ENCODE measurements around the gene DHX29. TPM values are rescaled to one million over a fixed set of nuclear protein-coding genes. Genes with fewer than 3 reads are reported as not detected.

Gene DHX29
- polyA plus RNA-seq, 3 donors: 6.8 to 12.0 (median 9.2) TPM

DNA sequence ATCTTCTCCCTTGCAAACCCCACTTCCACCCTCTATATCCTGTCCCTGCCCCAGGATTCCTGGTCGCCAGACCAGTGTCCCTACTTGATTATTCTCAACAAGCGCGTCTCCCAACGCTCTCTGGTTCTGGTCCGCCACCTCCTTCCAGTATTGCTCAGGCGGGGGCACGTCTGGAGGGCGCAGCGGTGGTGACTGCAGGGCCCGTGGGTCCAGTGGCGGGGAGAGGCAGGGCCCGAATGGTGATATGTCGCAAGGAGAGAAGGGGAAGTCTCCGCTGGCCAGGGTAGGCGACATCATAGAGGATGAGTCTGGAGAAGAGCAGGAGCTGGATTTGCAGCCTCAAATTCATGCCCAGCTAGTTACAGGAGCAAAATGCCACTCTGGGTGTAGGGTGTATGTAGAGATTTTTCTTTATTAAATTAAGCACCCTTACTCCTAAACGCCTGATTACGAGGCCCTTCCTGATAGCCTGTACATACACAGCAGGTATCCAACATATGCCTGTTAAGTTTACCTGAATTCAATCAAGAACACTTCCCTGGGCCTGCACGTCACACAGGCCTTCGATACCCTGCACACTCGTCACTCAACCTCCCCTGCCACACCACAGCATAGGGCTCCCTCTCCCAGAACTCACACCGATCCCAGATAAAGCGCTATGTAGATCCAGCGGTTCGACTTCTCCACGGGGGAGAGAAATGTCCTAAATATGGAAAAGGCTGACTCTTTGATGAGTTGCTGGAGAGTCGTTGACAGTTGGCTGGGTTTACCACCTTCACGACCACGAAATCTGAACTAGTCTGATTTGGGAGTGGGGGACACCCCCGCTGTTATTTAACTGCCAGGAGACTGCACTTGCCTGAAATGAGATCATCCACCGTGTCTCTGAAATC is 85.2 kb downstream of the DHX29 start:
- WGBS, 3 donors: 14 to 46% (median 20%) methylated on average over 30 of the region's 30 CpGs
- H3K27ac ChIP-seq (ENCODE audit: low read depth, low read length): no peak overlapping the region

DNA sequence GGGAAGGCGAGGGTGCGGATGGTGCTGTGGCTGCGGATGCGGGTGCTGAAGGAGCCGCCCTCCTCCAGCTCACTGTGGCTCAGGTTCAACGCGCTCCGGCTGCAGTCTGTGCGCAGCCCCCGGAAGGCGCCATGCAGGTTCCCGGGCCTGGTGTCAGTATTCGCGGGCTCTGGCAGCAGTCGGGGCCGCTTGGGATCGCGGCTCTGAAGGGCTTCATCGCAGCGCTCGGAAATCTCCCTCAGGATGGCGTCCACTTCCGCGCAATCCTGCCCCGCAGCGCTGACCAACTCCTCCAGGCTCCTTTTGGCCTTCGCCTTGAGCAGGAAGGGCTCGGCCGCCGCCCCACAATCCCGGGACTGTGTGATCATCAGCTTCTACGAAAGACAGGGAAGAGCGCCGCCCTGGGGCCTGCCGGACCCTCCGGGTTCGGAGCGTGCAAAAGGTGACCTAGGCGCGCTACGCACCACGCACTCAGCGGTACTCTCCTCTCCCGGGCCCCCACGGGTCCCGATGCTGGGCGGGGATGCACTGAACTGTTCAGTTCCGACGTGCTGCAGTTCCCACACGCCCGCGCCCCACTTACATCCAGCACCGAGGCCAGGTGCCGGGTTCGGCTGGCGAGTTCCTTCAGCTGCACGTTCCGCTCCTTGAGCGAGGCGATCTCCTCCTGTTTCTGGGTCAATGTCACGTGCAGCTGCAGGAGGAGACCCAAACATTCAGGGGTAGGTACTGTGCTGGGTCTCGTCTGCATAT is 86.9 kb downstream of the DHX29 start:
- no peak overlapping the region for H3K27ac ChIP-seq (ENCODE audit: low read depth, low read length)
- 3 to 25% (median 3%) methylated on average over 59 to 62 of the region's 62 CpGs for WGBS, 3 donors

DNA sequence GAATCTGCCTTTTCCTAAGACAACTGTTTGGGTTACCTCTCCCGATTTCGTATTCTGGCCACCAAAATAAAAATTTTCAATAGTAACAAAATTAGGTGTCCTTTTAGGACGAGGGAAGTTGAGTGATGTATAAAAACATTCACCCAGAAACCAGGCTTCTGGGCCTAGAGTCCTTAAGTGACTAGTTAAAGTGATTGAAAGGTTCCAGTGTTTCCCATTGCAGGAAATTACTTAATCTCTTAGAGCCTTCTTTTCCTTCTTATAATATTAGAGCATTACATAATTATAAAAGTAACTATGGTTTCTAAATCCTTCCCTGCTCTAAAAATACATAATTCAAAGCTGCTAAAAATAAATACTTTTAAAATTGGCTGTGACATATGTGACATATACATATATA is 87.7 kb downstream of the DHX29 start:
- no peak overlapping the region for H3K27ac ChIP-seq (ENCODE audit: low read depth, low read length)
- WGBS, 3 donors: 68 to 89% (median 89%) methylated on average over 3 of the region's 3 CpGs

DNA sequence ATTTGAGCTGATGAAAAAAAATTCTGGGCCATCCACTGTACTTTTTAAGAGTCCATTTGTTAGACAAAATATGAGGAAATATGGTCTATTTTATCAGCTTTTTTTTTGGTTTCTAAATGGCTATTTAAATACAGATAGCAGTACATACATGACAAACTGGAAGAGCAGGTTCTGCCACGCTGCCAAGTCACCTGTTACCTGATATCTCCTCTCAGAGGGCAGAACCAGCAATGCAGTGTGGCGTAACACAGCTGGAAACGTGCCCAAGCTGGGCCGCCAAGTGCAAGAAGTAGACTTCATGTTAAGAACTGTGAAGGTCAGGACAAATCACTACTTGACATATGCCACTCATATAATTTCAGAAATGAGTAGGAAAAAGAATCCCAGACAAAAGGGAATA is 88.5 kb downstream of the DHX29 start:
- 18 to 70% (median 46%) methylated on average over 4 of the region's 4 CpGs for WGBS, 3 donors
- no peak overlapping the region for H3K27ac ChIP-seq (ENCODE audit: low read depth, low read length)

DNA sequence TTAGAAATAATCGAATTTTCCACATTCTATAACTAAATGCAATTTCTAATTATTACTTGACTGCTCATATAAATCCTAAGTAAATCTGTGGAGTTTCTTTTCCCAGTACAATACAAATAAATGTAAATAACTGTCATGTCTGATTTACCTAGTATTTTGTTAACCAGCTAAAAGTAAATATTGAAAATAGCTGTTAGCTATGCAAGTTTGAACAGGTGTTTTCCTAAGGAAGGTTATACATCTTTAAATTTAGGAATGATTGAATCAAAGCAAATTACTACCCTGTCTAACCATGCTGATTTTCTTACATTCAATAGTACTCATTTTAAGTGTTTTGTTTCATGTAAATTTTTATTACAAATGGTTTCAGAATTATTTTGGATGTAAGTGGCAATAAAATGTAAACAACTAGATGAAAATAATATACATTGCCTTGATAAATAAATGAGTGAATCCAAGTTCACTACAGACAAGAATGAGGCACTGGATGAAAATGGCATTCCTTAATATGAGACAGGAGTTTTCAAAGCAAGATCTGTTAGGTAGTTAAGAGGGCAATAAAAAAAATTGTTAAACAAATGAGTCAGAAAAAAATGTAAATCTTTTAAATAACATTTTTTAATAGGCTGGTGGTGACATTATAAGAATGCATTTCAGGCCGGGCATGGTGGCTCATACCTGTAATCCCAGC is 96.2 kb downstream of the DHX29 start:
- no peak overlapping the region for H3K27ac ChIP-seq (ENCODE audit: low read depth, low read length)
- 76 to 88% (median 80%) methylated on average over 2 of the region's 2 CpGs for WGBS, 3 donors

Other genes starting within 250 kb of the DHX29 start
- 1 to 10 TPM in 2 of 3 donors, under 1 TPM in 1; 0.49 to 2.7 (median 2.0) TPM for gene GZMA, start 205.0 kb downstream of the DHX29 start, polyA plus RNA-seq
- gene GPX8, start 147.5 kb downstream of the DHX29 start, polyA plus RNA-seq: 10 to 100 TPM in 1 of 3 donors, 1 to 10 TPM in 2; 4.2 to 20.7 (median 8.9) TPM
- gene CDC20B, start 134.5 kb downstream of the DHX29 start, polyA plus RNA-seq: not detected
- under 1 TPM; 0.06 to 0.21 (median 0.11) TPM for gene MCIDAS, start 80.4 kb downstream of the DHX29 start, polyA plus RNA-seq
- 1 to 10 TPM in 1 of 3 donors, under 1 TPM in 1, not detected in 1; 0.70 to 8.2 TPM for gene CCNO, start 74.1 kb downstream of the DHX29 start, polyA plus RNA-seq
- gene MTREX, start 295 bp upstream of the DHX29 start, polyA plus RNA-seq: 10 to 100 TPM; 15.4 to 20.7 (median 18.0) TPM
- 100 to 1,000 TPM in 2 of 3 donors, 10 to 100 TPM in 1; 34.3 to 276 (median 150) TPM for gene PLPP1, start 227.3 kb upstream of the DHX29 start, polyA plus RNA-seq

All from adipose tissue (tissue), 3 donors.